HEK293 (cell line): Measurements from ENCODE around the gene COQ6.

Experiments
- CTCF ChIA-PET: fragments of 350-600 bp; formaldehyde crosslinking; extraction: SDS; loops from one replicate; lab custom pipeline; 2021; ENCODE audit warnings: antibody characterized with exemption; lab: Yijun Ruan, JAX
- POLR2A ChIA-PET: fragments of 300-600 bp; formaldehyde crosslinking; extraction: SDS; loops from one replicate; lab custom pipeline; 2020; ENCODE audit warnings: antibody characterized with exemption, inconsistent platforms; lab: Yijun Ruan, JAX
- H3K27ac ChIP-seq: fragments of 200-500 bp; sonication (Bioruptor generic); 2 replicates; pipeline ENCODE4 v1.5.1; 2014; ENCODE audit warnings: low read depth, low read length, control low read depth, inconsistent platforms; ENCODE audit errors: extremely low read depth
- H3K36me3 ChIP-seq, 2 experiments: fragments of 200-500 bp in 1 of 2; sonication (Bioruptor generic) in 1 of 2; 1 replicate in 1 of 2; 2 replicates in 1 of 2; pipeline ENCODE4 v1.5.1; 2014 to 2017; ENCODE audit warnings: inconsistent platforms in 2 of 2, low read length in 2 of 2; ENCODE audit not compliant: control insufficient read depth in 2 of 2, insufficient read depth in 1 of 2
- H3K4me1 ChIP-seq: fragments of 200-500 bp; sonication (Bioruptor generic); 2 replicates; pipeline ENCODE4 v1.5.1; 2014; ENCODE audit warnings: mild to moderate bottlenecking, low read length, inconsistent platforms; ENCODE audit not compliant: control insufficient read depth, insufficient read depth
- H3K4me3 ChIP-seq: 2 replicates; pipeline ENCODE4 v1.5.1; 2011; ENCODE audit warnings: low read depth, mild to moderate bottlenecking, control low read depth, low read length, moderate library complexity
- H3K9me3 ChIP-seq: fragments of 200-500 bp; sonication (Bioruptor generic); 2 replicates; pipeline ENCODE4 v1.5.1; 2014; ENCODE audit warnings: low read depth, low read length, inconsistent platforms; ENCODE audit not compliant: control insufficient read depth, insufficient read depth
- ZNF2 ChIP-seq: fragments of 450-650 bp; formaldehyde crosslinking; IDR thresholded peaks from 2 replicates; pipeline ENCODE4 v1.5.1; 2016; ENCODE audit warnings: missing biosample characterization, missing genetic modification characterization
- ZNF433 ChIP-seq: fragments of 450-650 bp; formaldehyde crosslinking; IDR thresholded peaks from 2 replicates; pipeline ENCODE4 v1.5.1; 2016; ENCODE audit warnings: missing biosample characterization, missing genetic modification characterization, low read depth
- ZNF610 ChIP-seq: fragments of 450-650 bp; formaldehyde crosslinking; IDR thresholded peaks from 2 replicates; pipeline ENCODE4 v1.5.1; 2016; ENCODE audit warnings: missing biosample characterization, missing genetic modification characterization, borderline replicate concordance
- TF ChIP-seq, protein P1 (sequence below): fragments of 450-650 bp; formaldehyde crosslinking; IDR thresholded peaks from 2 replicates; pipeline ENCODE4 v1.5.1; 2016; ENCODE audit warnings: missing biosample characterization, missing genetic modification characterization, low read depth

Gene COQ6

DNA sequence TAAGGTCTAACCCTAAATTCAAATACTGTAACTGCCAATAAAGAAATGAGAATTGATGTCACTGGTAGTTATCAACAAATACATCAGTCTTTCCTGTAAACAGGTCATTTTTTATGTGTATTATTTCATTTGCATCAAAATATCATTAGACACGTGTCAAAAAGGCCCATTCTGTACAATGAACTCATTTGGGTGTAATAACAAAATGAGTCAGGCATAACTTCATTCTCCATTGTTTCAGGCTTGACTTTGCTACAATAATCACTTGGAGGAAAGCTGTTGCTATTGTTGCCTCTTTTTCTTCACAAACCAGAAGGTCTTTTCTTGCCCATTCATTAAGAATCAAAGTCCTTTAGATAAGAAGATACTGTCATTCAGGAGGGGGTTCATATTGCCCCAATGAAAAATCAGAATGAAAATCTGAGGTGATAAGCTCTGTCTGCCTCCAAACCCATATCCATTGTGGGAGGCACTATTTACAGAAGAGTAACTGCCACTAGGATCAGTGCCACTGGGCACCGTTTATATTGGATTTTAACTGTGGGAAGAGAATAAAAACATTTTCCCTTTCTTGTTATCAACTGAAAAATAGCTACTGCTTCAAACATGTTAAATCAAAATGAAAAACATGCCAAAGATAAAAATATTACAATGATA lies 58.9 kb downstream of the COQ6 start:
- H3K9me3 ChIP-seq = no peaks in the 10 kb centered on the region
- no peak overlapping the region for H3K27ac ChIP-seq
- ChIA-PET CTCF (interaction anchor here (0.6 to 0.8 kb wide), 2 partner anchors 42 to 266 kb away, joined by 3 to 4 read pairs; no protein-coding TSS in a partner anchor), POLR2A (interaction anchor here (0.6 kb wide), 1 partner anchor 73 kb away, joined by 6 read pairs; no protein-coding TSS in a partner anchor)
- H3K4me1 ChIP-seq = no peaks in the 10 kb centered on the region
- TF ChIP-seq, protein P1, sequence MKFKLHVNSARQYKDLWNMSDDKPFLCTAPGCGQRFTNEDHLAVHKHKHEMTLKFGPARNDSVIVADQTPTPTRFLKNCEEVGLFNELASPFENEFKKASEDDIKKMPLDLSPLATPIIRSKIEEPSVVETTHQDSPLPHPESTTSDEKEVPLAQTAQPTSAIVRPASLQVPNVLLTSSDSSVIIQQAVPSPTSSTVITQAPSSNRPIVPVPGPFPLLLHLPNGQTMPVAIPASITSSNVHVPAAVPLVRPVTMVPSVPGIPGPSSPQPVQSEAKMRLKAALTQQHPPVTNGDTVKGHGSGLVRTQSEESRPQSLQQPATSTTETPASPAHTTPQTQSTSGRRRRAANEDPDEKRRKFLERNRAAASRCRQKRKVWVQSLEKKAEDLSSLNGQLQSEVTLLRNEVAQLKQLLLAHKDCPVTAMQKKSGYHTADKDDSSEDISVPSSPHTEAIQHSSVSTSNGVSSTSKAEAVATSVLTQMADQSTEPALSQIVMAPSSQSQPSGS = no peak
- no peak for TF ChIP-seq ZNF433 (tag by site-specific recombination)
- TF ChIP-seq ZNF2 (tag by site-specific recombination) = no peak
- no peak for TF ChIP-seq ZNF610 (tag by site-specific recombination)
- H3K4me3 ChIP-seq = no peak overlapping the region
- peaks cover 20 to 27% of the 10 kb centered on the region in 2 experiments; a peak in 2 of 3 replicates for H3K36me3 ChIP-seq
